ENCODE measurements around the gene NPIPB6. TPM values are rescaled to one million over a fixed set of nuclear protein-coding genes. Genes with fewer than 3 reads are reported as not detected.

The NPIPB6 gene
- total RNA-seq, 1 donor from 2014 or later, result 0.30 TPM

DNA sequence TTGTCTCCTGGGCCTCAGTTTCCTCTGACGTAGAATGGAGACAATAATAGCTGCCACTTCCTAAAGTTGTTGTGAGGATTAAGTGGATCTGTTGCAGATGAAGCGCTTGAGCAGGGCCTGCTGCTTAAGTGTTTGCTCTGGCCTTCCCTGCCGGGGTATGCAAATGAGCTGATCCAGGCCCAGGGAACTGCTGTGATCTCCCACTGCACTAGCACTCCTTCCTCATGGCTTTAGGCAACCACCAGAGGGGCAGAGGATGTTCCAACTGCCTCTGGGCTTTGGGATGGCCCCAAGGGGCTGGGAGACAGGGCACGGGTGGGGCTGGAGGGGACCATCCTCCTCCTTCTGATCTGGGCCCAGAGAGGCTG, 64.8 kb downstream of the NPIPB6 start:
- no peak for DNase-seq (ENCODE audit: low read depth)

DNA sequence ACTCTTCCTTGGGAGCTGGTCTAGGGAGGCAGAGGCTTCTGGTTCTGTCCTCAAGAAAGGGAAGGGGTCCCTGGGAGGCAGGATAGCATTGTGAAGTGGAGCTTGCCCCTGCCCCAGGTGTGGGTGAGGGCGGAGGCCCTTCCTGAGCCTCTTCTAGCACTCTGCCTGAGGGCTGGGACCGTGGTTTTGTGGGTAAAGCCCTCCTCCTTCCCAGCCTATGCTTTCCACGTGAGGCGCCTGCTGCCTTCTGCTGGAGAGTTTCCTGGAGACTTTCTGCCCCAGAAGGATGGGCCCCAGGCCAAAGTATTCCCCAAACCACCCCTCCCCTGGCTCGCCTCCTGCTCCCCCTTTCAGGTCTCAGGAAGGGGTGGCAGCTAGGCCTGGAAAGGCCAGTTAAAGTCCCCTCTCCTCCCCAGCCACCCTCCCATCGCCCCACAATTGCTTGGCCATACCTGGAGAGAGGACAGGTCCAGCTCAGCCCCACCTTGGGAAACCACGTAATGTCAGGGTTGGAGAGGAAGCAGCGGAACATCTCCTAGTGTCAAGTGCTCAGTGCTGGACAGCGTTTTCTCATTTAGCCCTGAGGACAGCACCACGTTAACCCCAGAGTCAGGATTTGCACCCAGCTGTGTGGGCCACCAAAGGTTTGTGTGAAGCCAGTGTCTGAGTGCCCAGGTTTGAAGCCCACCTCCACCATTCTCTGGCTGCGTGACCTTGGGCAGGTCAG, 65.4 kb downstream of the NPIPB6 start:
- no peak for DNase-seq (ENCODE audit: low read depth)

DNA sequence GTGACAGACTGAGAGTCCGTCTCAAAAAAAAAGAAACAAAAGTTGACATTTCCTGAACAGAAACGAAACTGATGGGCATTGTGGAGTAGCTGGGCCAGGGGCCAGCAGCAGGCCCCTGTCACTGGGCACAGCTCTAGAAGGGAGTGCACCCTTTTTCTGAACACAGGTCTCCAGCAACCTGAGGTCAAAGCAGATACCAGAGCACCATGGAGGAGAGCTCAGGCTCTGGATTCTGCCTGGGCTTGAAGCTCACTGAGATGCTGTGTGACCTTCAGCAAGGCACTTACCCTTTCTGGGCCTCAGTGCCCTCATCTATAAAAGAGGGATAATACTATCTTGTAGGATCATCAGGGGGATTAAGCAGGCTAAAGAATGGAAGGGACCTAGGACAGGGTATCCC, 66.0 kb downstream of the NPIPB6 start:
- DNase-seq (ENCODE audit: low read depth), result no peak

DNA sequence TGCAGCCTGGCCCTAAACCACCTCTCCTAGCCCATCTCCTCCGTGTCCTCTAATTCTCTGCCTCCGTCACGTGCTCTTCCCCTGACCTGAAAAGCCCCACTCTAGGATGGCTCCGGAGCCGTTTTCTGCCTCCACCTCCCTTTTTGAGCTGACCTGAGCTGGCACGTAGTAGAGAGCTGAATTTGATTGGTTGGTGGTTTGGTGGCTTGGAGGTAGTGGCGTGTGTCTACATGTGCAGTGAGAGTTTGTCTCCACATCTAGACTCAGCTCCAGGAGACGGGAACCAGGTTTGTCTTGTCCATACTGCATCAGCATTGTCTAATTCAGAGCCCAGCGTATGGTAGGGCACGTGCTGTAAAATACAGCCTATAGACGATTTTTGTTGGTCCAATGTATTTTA, 68.0 kb downstream of the NPIPB6 start:
- no peak for DNase-seq (ENCODE audit: low read depth)

DNA sequence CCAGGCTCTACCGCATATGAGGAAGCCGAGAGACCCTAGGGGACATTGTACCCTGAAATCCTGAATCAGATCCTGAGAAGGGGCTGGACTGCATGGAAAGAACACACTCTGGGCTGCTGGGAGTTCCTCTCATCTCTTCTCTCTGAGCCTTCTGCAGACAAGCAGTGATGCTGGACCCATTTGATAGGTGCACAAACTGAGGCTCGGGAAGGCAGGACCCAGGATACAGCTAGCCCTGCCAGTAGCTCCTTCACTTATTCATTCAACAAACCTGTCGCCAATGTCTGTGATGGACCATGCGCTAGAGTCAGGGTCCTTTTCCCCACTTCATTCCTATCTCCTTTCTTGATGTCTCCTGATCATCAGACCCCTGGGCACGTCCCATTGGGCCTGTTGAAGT, 69.1 kb downstream of the NPIPB6 start:
- no peak for DNase-seq (ENCODE audit: low read depth)

DNA sequence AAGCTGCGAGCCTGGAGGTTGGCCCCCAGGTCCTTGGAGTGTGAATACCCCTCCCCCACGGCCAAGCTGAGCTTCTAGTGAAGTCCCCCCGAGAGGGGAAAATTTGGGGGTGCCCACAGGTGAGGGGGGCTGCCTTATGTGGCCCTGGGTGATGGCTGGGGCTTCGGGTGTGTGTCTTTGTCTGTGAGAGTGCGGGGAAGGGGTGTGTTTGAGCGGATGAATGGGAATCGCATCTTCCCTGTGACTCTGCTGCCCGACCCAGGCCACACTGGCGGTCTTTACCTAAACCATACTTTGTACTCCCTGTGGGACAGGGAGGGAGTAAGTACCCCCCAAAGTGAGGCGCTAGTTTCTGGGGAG, 69.7 kb downstream of the NPIPB6 start:
- DNase-seq (ENCODE audit: low read depth), result no peak

DNA sequence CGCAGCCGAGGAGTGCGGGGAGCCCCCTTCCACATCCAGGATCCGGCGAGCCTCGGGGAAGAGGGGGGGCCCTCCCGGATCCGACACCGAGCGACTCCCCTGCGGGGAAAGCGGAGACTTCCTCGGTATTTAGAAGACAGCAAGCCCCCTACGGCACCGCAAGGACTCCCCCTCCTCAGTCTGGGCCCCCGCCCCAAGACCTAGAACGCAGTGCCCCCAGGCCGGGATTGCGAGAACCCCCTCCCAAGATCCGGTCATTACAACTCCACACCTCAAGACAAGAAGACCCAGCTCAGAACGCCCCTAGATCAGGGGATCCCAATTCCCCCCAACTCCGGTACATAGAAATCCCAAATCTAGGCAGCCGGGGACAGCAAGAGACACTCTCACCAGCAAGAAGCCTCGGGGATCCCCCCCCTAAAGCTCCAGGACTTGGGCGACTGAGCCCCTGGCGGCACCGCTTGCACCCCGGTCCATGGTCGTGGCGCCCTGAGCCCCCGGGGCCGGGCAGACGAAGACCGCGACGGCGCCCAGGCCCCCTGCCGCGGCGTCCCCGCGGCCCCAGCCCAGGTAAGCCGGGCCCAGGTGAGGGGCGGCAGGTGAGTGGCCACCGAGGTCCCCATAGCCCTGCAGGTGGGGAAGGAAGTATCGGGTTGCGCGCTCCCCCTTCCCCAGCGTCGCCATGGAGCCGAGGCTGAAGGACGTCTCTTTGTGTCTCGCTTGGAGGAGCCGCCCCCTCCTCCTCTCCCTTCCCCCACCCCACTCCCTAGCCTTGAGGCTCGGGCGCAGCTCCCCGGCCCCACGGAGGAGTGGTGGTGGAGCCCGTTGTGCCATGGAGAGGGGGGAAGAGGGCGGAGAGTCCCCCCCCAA, 70.3 kb downstream of the NPIPB6 start:
- DNase-seq (ENCODE audit: low read depth), result no peak

Other genes starting within 250 kb of the NPIPB6 start
- 68.8 and 140 TPM in 2 replicates for gene XPO6, start 151.5 kb downstream of the NPIPB6 start, total RNA-seq
- 0.35 and 0.70 TPM in 2 replicates for gene SBK1, start 71.0 kb downstream of the NPIPB6 start, total RNA-seq
- 94.5 and 215 TPM in 2 replicates for gene EIF3CL, start 40.3 kb upstream of the NPIPB6 start, total RNA-seq
- not detected in 2 replicates for gene NPIPB7, start 108.8 kb upstream of the NPIPB6 start, total RNA-seq
- 21.5 and 27.3 TPM in 2 replicates for gene CLN3, start 128.6 kb upstream of the NPIPB6 start, total RNA-seq
- gene APOBR, start 131.1 kb upstream of the NPIPB6 start, total RNA-seq, result 0.05 TPM in 1 of 2 replicates, not detected in the other
- not detected in 2 replicates for gene IL27, start 143.3 kb upstream of the NPIPB6 start, total RNA-seq
- 1.4 and 3.0 TPM in 2 replicates for gene NUPR1, start 175.5 kb upstream of the NPIPB6 start, total RNA-seq
- gene SGF29, start 190.4 kb upstream of the NPIPB6 start, total RNA-seq, result 6.1 and 11.8 TPM in 2 replicates
- gene SULT1A2, start 233.5 kb upstream of the NPIPB6 start, total RNA-seq, result 0.45 TPM in 1 of 2 replicates, not detected in the other
- gene SULT1A1, start 246.5 kb upstream of the NPIPB6 start, total RNA-seq, result 6.8 and 7.1 TPM in 2 replicates

All from renal cortical epithelial cell (primary cell).